Natural killer cell (primary cell): ENCODE results near the gene STMN1. TPM values are rescaled to one million over a fixed set of nuclear protein-coding genes. Genes with fewer than 3 reads are reported as not detected.

Source experiments
- ATAC-seq, 3 donors: fragments of 150-1000 bp in 2 of 3; fragments of 200-7000 bp in 1 of 3; cut with Tn5 transposase; 1 replicate in 1 of 3; 2 replicates in 2 of 3; pipeline ENCODE4 v1.10.0; 2021; ENCODE audit warnings: mild to moderate bottlenecking in 2 of 3, moderate library complexity in 2 of 3
- DNase-seq, 2 donors: peaks; one replicate each; pipeline versions ENCODE4 v3.0.0 to v3.0.0-alpha.2; 2013 to 2021; ENCODE audit warnings: mixed read lengths in 1 of 2
- H3K27ac ChIP-seq: one replicate; pipeline ENCODE4 v1.5.1; 2013; ENCODE audit warnings: mild to moderate bottlenecking, low read length
- H3K27me3 ChIP-seq: one replicate; pipeline ENCODE4 v1.6.1; 2013; ENCODE audit warnings: low read length; ENCODE audit not compliant: control insufficient read depth, insufficient read depth
- H3K36me3 ChIP-seq: one replicate; pipeline ENCODE4 v1.6.1; 2013; ENCODE audit warnings: low read length; ENCODE audit not compliant: control insufficient read depth, insufficient read depth
- H3K4me1 ChIP-seq: one replicate; pipeline ENCODE4 v1.6.1; 2013; ENCODE audit warnings: low read length; ENCODE audit not compliant: control insufficient read depth, insufficient read depth
- H3K4me3 ChIP-seq: one replicate; pipeline ENCODE4 v1.5.1; 2013; ENCODE audit warnings: low read length
- H3K9me3 ChIP-seq: one replicate; pipeline ENCODE4 v1.6.1; 2013; ENCODE audit warnings: low read length; ENCODE audit not compliant: control insufficient read depth, insufficient read depth
- H3K27ac Mint-ChIP-seq, 2 donors: one replicate each; pipeline ENCODE4 v1.8.0; 2022; ENCODE audit warnings: mild to moderate bottlenecking in 2 of 2, mixed read lengths in 2 of 2, moderate library complexity in 1 of 2
- H3K27me3 Mint-ChIP-seq, 2 donors: one replicate each; pipeline ENCODE4 v1.8.0; 2022; ENCODE audit warnings: low read depth in 2 of 2, mixed read lengths in 2 of 2
- H3K36me3 Mint-ChIP-seq: one replicate; pipeline ENCODE4 v1.8.0; 2022; ENCODE audit warnings: mixed read lengths
- H3K4me1 Mint-ChIP-seq, 2 donors: one replicate each; pipeline ENCODE4 v1.8.0; 2022; ENCODE audit warnings: mixed read lengths in 2 of 2
- H3K4me3 Mint-ChIP-seq: one replicate; pipeline ENCODE4 v1.8.0; 2022; ENCODE audit warnings: mild to moderate bottlenecking, moderate library complexity, mixed read lengths
- H3K9me3 Mint-ChIP-seq, 2 donors: one replicate each; pipeline ENCODE4 v1.8.0; 2022; ENCODE audit warnings: mixed read lengths in 2 of 2
- WGBS: methylation state at CpG from one replicate; pipeline ENCODE4 v1.1.7; 2013; ENCODE audit warnings: missing lambda C conversion rate; ENCODE audit not compliant: insufficient coverage; 5-methylcytosine and 5-hydroxymethylcytosine counted together
- intact Hi-C: fragments of 100-400 bp; cut with micrococcal nuclease; formaldehyde crosslinking; loops from one replicate; pipeline ENCODE4 v1.14.2; 2022
- total RNA-seq, 4 donors: library from RNA; stranded (reverse); fragments of 120-200 nt in 1 of 4; gene quantifications; one replicate each; pipeline versions ENCODE4 v1.2.3 to v1.2.4, GENCODE V29; 2013 to 2022
- TF ChIP-seq, protein P1 (sequence below): fragments of 200-600 bp; IDR thresholded peaks from one replicate; pipeline ENCODE4 v1.8.0; 2022; ENCODE audit warnings: antibody characterized with exemption

The STMN1 gene
- total RNA-seq, 3 donors from 2014 or later (not counting 1 experiment from before 2014, with no cell fraction given): 26.6 to 41.0 (median 35.2) TPM

GRCh38 chr1:25932321-25932720 lies 26.1 kb upstream of the STMN1 start:
- TF ChIP-seq, protein P1, sequence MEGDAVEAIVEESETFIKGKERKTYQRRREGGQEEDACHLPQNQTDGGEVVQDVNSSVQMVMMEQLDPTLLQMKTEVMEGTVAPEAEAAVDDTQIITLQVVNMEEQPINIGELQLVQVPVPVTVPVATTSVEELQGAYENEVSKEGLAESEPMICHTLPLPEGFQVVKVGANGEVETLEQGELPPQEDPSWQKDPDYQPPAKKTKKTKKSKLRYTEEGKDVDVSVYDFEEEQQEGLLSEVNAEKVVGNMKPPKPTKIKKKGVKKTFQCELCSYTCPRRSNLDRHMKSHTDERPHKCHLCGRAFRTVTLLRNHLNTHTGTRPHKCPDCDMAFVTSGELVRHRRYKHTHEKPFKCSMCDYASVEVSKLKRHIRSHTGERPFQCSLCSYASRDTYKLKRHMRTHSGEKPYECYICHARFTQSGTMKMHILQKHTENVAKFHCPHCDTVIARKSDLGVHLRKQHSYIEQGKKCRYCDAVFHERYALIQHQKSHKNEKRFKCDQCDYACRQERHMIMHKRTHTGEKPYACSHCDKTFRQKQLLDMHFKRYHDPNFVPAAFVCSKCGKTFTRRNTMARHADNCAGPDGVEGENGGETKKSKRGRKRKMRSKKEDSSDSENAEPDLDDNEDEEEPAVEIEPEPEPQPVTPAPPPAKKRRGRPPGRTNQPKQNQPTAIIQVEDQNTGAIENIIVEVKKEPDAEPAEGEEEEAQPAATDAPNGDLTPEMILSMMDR: no peak
- Histone ChIP-seq H3K27ac (no peak overlapping the region), H3K36me3 (no peaks in the 10 kb centered on the region), H3K27me3 (no peaks in the 10 kb centered on the region), H3K4me3 (no peak overlapping the region), H3K9me3 (no peaks in the 10 kb centered on the region), H3K4me1 (no peaks in the 10 kb centered on the region)
- H3K27me3 Mint-ChIP-seq: no peaks in the 10 kb centered on the region
- DNase-seq (no peak), ATAC-seq (no peak)
- H3K27ac Mint-ChIP-seq: no peak overlapping the region
- no peaks in the 10 kb centered on the region for H3K36me3 Mint-ChIP-seq
- no peaks in the 10 kb centered on the region for H3K9me3 Mint-ChIP-seq
- no peaks in the 10 kb centered on the region for H3K4me1 Mint-ChIP-seq
- no peak overlapping the region for H3K4me3 Mint-ChIP-seq
- intact Hi-C loops: no loop called here
- 92% methylated on average over 3 of the region's 5 CpGs for WGBS

DNA sequence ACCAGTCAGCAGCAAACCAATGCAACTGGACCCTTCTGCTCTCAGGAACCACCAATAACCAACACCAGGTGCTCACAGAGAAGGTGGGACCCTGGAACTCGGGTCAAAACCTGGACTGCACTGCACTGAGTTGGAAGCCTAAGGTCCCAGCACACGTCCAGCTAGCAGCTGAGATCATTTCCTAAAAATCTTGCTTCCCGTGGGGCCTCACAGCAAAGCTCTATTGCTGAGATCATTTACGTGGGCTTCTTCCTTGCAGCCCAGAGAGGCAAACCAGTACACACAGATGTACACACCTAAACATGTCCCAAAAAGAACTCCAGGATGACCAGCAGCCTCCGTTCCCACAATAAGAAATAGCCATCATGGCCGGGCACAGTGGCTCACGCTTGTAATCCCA lies 22.8 kb upstream of the STMN1 start:
- no peaks in the 10 kb centered on the region for H3K27me3 Mint-ChIP-seq

DNA sequence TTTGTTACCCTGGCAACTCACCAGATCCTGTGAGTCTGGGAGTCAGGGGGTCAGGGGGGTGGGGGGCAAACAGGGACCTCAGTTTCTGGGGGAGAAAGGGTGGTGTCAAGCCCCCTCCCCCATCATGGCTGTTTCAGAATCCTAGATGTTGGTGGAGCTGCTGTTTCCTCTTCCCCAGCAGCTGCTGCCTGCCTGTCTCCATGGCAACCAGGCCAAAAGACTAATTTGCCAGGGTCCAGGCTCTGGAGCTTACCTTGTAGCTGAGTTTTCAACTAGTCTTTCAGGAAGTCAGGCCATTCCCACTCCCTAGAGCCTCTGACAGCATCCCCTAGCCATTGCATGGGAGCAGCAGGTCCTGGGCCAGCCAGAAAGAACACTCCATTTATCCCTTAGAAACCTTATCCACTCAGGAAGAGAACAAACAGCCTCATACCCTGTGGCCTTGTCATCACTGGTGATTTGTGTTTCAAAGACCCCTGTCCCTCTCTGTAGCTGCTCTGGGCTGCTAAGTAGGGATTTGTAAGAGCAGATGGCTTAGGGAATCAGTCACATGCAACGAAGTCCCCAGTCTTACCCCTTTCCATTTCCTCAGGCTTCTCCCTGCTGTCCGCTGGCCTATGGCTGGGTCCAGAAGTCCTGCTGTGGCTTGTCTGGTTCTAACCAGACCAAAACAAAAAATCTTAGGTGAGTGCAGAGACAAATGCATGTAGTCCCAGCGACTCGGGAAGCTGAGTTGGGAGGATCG lies 21.5 kb upstream of the STMN1 start:
- peaks cover 5% of the 10 kb centered on the region for H3K27me3 ChIP-seq
- Mint-ChIP-seq H3K36me3 (no peaks in the 10 kb centered on the region), H3K27me3 (no peaks in the 10 kb centered on the region), H3K4me1 (peaks cover 5 to 6% of the 10 kb centered on the region in 2 donors), H3K4me3 (no peak overlapping the region), H3K27ac (no peak overlapping the region), H3K9me3 (no peaks in the 10 kb centered on the region)
- whole genome bisulfite sequencing: 98% methylated on average over 5 of the region's 5 CpGs
- intact Hi-C loops: no loop called here
- TF ChIP-seq, protein P1: no peak
- ATAC-seq (no peak), DNase-seq (no peak)
- no peak overlapping the region for H3K4me3 ChIP-seq
- H3K36me3 ChIP-seq: no peaks in the 10 kb centered on the region
- no peak overlapping the region for H3K27ac ChIP-seq
- H3K9me3 ChIP-seq: no peaks in the 10 kb centered on the region
- peaks cover 9% of the 10 kb centered on the region for H3K4me1 ChIP-seq

More for the DNA sequence above, 22.8 kb upstream of the STMN1 start:
- no peak overlapping the region for H3K4me3 ChIP-seq
- H3K27ac Mint-ChIP-seq: no peak overlapping the region
- no peak overlapping the region for H3K27ac ChIP-seq
- no peaks in the 10 kb centered on the region for H3K36me3 ChIP-seq
- no peak overlapping the region for H3K4me3 Mint-ChIP-seq
- no peaks in the 10 kb centered on the region for H3K4me1 ChIP-seq
- TF ChIP-seq, protein P1: no peak
- no peaks in the 10 kb centered on the region for H3K9me3 ChIP-seq
- no peaks in the 10 kb centered on the region for H3K9me3 Mint-ChIP-seq
- WGBS: 85% methylated on average over 7 of the region's 7 CpGs
- intact Hi-C loops: no loop called here
- H3K36me3 Mint-ChIP-seq: no peaks in the 10 kb centered on the region
- DNase-seq (no peak), ATAC-seq (no peak)
- H3K4me1 Mint-ChIP-seq: no peaks in the 10 kb centered on the region
- no peaks in the 10 kb centered on the region for H3K27me3 ChIP-seq
